ENCODE measurements around the gene DNLZ. TPM values are rescaled to one million over a fixed set of nuclear protein-coding genes. Genes with fewer than 3 reads are reported as not detected.

The DNLZ gene
- polyA plus RNA-seq, 1 donor from 2014 or later: 23.6 TPM

- Histone ChIP-seq H3F3A (ENCODE audit: insufficient read depth, low read length, poor library complexity, severe bottlenecking) (no peaks in the 10 kb centered on the region), H3K27ac (ENCODE audit: low read length) (no peak overlapping the region), H3K36me3 (ENCODE audit: insufficient read depth, low read length) (no peaks in the 10 kb centered on the region), H3K4me2 (ENCODE audit: low read length) (no peak overlapping the region), H3K9me2 (ENCODE audit: insufficient read depth, low read length) (no peaks in the 10 kb centered on the region), H3K27me3 (ENCODE audit: insufficient read depth, low read depth, low read length) (no peaks in the 10 kb centered on the region), H4K20me1 (ENCODE audit: insufficient read depth) (no peaks in the 10 kb centered on the region), H3K4me3 (ENCODE audit: low read length) (no peak overlapping the region), H3K79me2 (replicated peaks; ENCODE audit: insufficient read depth, low read length) (no peaks in the 10 kb centered on the region), H3K9me3 (ENCODE audit: low read length) (no peaks in the 10 kb centered on the region), H3K9ac (ENCODE audit: low read length) (no peak overlapping the region), H2AFZ (ENCODE audit: low read depth, low read length) (no peak overlapping the region)
- TF ChIP-seq TAF1 (IDR thresholded peaks at IDR 0.05; ENCODE audit: low read depth): no peak
These were observed 11.6 kb upstream of the DNLZ start for GRCh38 chr9:136375096-136375495.

- Histone ChIP-seq H3K4me3 (ENCODE audit: low read length) (no peak overlapping the region), H3K9me3 (ENCODE audit: low read length) (no peaks in the 10 kb centered on the region), H3K9ac (ENCODE audit: low read length) (no peak overlapping the region), H3F3A (ENCODE audit: insufficient read depth, low read length, poor library complexity, severe bottlenecking) (no peaks in the 10 kb centered on the region), H3K4me2 (ENCODE audit: low read length) (no peak overlapping the region), H3K27ac (ENCODE audit: low read length) (no peak overlapping the region), H3K9me2 (ENCODE audit: insufficient read depth, low read length) (no peaks in the 10 kb centered on the region), H3K79me2 (replicated peaks; ENCODE audit: insufficient read depth, low read length) (no peaks in the 10 kb centered on the region), H4K20me1 (ENCODE audit: insufficient read depth) (no peaks in the 10 kb centered on the region), H2AFZ (ENCODE audit: low read depth, low read length) (no peak overlapping the region), H3K27me3 (ENCODE audit: insufficient read depth, low read depth, low read length) (no peaks in the 10 kb centered on the region), H3K36me3 (ENCODE audit: insufficient read depth, low read length) (no peaks in the 10 kb centered on the region)
- TF ChIP-seq EP300 (conservative IDR thresholded peaks at IDR 0.05; ENCODE audit: poor library complexity, severe bottlenecking): no peak
These were observed 10.6 kb upstream of the DNLZ start for GRCh38 chr9:136374183-136374575.

- no peak within 1 kb of the TSS for H3K4me3 ChIP-seq (ENCODE audit: low read length)
- no peaks in the 10 kb centered on the region for H3K27me3 ChIP-seq (ENCODE audit: insufficient read depth, low read depth, low read length)
- H2AFZ ChIP-seq (ENCODE audit: low read depth, low read length): no peak within 1 kb of the TSS
- H3F3A ChIP-seq (ENCODE audit: insufficient read depth, low read length, poor library complexity, severe bottlenecking): no peaks in the 10 kb centered on the region
- no peaks in the 10 kb centered on the region for H3K9me3 ChIP-seq (ENCODE audit: low read length)
- no peak for TF ChIP-seq MXI1 (conservative IDR thresholded peaks at IDR 0.05; ENCODE audit: poor library complexity, severe bottlenecking)
- TF ChIP-seq, protein P1, sequence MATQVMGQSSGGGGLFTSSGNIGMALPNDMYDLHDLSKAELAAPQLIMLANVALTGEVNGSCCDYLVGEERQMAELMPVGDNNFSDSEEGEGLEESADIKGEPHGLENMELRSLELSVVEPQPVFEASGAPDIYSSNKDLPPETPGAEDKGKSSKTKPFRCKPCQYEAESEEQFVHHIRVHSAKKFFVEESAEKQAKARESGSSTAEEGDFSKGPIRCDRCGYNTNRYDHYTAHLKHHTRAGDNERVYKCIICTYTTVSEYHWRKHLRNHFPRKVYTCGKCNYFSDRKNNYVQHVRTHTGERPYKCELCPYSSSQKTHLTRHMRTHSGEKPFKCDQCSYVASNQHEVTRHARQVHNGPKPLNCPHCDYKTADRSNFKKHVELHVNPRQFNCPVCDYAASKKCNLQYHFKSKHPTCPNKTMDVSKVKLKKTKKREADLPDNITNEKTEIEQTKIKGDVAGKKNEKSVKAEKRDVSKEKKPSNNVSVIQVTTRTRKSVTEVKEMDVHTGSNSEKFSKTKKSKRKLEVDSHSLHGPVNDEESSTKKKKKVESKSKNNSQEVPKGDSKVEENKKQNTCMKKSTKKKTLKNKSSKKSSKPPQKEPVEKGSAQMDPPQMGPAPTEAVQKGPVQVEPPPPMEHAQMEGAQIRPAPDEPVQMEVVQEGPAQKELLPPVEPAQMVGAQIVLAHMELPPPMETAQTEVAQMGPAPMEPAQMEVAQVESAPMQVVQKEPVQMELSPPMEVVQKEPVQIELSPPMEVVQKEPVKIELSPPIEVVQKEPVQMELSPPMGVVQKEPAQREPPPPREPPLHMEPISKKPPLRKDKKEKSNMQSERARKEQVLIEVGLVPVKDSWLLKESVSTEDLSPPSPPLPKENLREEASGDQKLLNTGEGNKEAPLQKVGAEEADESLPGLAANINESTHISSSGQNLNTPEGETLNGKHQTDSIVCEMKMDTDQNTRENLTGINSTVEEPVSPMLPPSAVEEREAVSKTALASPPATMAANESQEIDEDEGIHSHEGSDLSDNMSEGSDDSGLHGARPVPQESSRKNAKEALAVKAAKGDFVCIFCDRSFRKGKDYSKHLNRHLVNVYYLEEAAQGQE (IDR thresholded peaks at IDR 0.05; ENCODE audit: borderline replicate concordance): no peak
- TF ChIP-seq RAD21 (conservative IDR thresholded peaks at IDR 0.05): no peak
- H3K9me2 ChIP-seq (ENCODE audit: insufficient read depth, low read length): no peaks in the 10 kb centered on the region
- no peaks in the 10 kb centered on the region for H3K36me3 ChIP-seq (ENCODE audit: insufficient read depth, low read length)
- H3K4me2 ChIP-seq (ENCODE audit: low read length): no peak within 1 kb of the TSS
- H3K9ac ChIP-seq (ENCODE audit: low read length): no peak within 1 kb of the TSS
- H3K27ac ChIP-seq (ENCODE audit: low read length): no peak within 1 kb of the TSS
- no peaks in the 10 kb centered on the region for H3K79me2 ChIP-seq (replicated peaks; ENCODE audit: insufficient read depth, low read length)
- H4K20me1 ChIP-seq (ENCODE audit: insufficient read depth): no peaks in the 10 kb centered on the region
These were observed 10.0 kb upstream of the DNLZ start, which contains the start of gene CARD9 for GRCh38 chr9:136373300-136374182. CARD9 (minus strand) TSS chr9:136373669; CDS start chr9:136372078, 1,591 bp downstream.

Data from neural cell (in vitro differentiated cells).